HEK293 (cell line): Measurements from ENCODE around the gene PGBD1.

Source experiments
- GLIS2 ChIP-seq: fragments of 450-650 bp; formaldehyde crosslinking; IDR thresholded peaks from 2 replicates; pipeline ENCODE4 v1.5.1; 2016; ENCODE audit warnings: missing biosample characterization, missing genetic modification characterization
- IKZF3 ChIP-seq: fragments of 450-650 bp; IDR thresholded peaks from 2 replicates; pipeline ENCODE4 v1.5.0; 2018; ENCODE audit warnings: missing biosample characterization, mild to moderate bottlenecking, missing genetic modification characterization, moderate library complexity
- INSM2 ChIP-seq: fragments of 450-650 bp; formaldehyde crosslinking; IDR thresholded peaks from 2 replicates; pipeline ENCODE4 v1.5.1; 2016; ENCODE audit warnings: missing biosample characterization, missing genetic modification characterization
- PRDM10 ChIP-seq: fragments of 450-650 bp; formaldehyde crosslinking; IDR thresholded peaks from 2 replicates; pipeline ENCODE4 v1.5.1; 2016; ENCODE audit warnings: missing biosample characterization, missing genetic modification characterization
- RBAK ChIP-seq: fragments of 450-650 bp; formaldehyde crosslinking; IDR thresholded peaks from 2 replicates; pipeline ENCODE4 v1.5.1; 2016; ENCODE audit warnings: missing biosample characterization, missing genetic modification characterization
- SP3 ChIP-seq: fragments of 450-650 bp; formaldehyde crosslinking; IDR thresholded peaks from 2 replicates; pipeline ENCODE4 v1.5.1; 2016; ENCODE audit warnings: missing biosample characterization, missing genetic modification characterization
- SP7 ChIP-seq: fragments of 450-650 bp; formaldehyde crosslinking; IDR thresholded peaks from 2 replicates; pipeline ENCODE4 v1.5.1; 2016; ENCODE audit warnings: missing biosample characterization, missing genetic modification characterization
- ZBTB10 ChIP-seq: fragments of 450-650 bp; formaldehyde crosslinking; IDR thresholded peaks from 2 replicates; pipeline ENCODE4 v1.5.1; 2016; ENCODE audit warnings: missing biosample characterization, missing genetic modification characterization
- ZBTB11 ChIP-seq: fragments of 450-650 bp; formaldehyde crosslinking; conservative IDR thresholded peaks from 2 replicates; pipeline ENCODE4 v1.5.1; 2016; ENCODE audit warnings: low read depth, missing biosample characterization, missing genetic modification characterization
- ZBTB20 ChIP-seq: fragments of 450-650 bp; formaldehyde crosslinking; IDR thresholded peaks from 2 replicates; pipeline ENCODE4 v1.5.1; 2016; ENCODE audit warnings: missing biosample characterization, missing genetic modification characterization
- ZBTB6 ChIP-seq: fragments of 450-650 bp; formaldehyde crosslinking; IDR thresholded peaks from 2 replicates; pipeline ENCODE4 v1.5.1; 2017; ENCODE audit warnings: missing biosample characterization, missing genetic modification characterization
- ZFHX2 ChIP-seq: fragments of 450-650 bp; formaldehyde crosslinking; conservative IDR thresholded peaks from 2 replicates; pipeline ENCODE4 v1.5.1; 2016; ENCODE audit warnings: missing biosample characterization, missing genetic modification characterization
- ZFP3 ChIP-seq: fragments of 450-650 bp; formaldehyde crosslinking; IDR thresholded peaks from 2 replicates; pipeline ENCODE4 v1.5.1; 2016; ENCODE audit warnings: low read depth, missing biosample characterization, missing genetic modification characterization
- ZNF501 ChIP-seq: fragments of 450-650 bp; formaldehyde crosslinking; IDR thresholded peaks from 2 replicates; pipeline ENCODE4 v1.5.1; 2016; ENCODE audit warnings: missing biosample characterization, missing genetic modification characterization
- ZNF571 ChIP-seq: fragments of 450-650 bp; formaldehyde crosslinking; IDR thresholded peaks from 2 replicates; pipeline ENCODE4 v1.5.0; 2017; ENCODE audit warnings: missing biosample characterization, missing genetic modification characterization
- ZNF580 ChIP-seq: fragments of 450-650 bp; formaldehyde crosslinking; IDR thresholded peaks from 2 replicates; pipeline ENCODE4 v1.5.1; 2016; ENCODE audit warnings: missing biosample characterization, missing genetic modification characterization
- ZNF624 ChIP-seq: fragments of 450-650 bp; formaldehyde crosslinking; IDR thresholded peaks from 2 replicates; pipeline ENCODE4 v1.5.1; 2017; ENCODE audit warnings: missing biosample characterization, missing genetic modification characterization
- ZNF639 ChIP-seq: fragments of 450-650 bp; formaldehyde crosslinking; IDR thresholded peaks from 2 replicates; pipeline ENCODE4 v1.5.1; 2016; ENCODE audit warnings: missing biosample characterization, missing genetic modification characterization
- ZNF658 ChIP-seq: fragments of 450-650 bp; formaldehyde crosslinking; IDR thresholded peaks from 2 replicates; pipeline ENCODE4; 2016; ENCODE audit warnings: missing biosample characterization, missing genetic modification characterization
- ZNF704 ChIP-seq: fragments of 450-650 bp; formaldehyde crosslinking; IDR thresholded peaks from 2 replicates; pipeline ENCODE4 v1.5.1; 2016; ENCODE audit warnings: missing biosample characterization, missing genetic modification characterization
- ZNF76 ChIP-seq: fragments of 450-650 bp; formaldehyde crosslinking; IDR thresholded peaks from 2 replicates; pipeline ENCODE4; 2016; ENCODE audit warnings: low read depth, missing biosample characterization, missing genetic modification characterization, borderline replicate concordance
- ZNF843 ChIP-seq: fragments of 450-650 bp; formaldehyde crosslinking; IDR thresholded peaks from 2 replicates; pipeline ENCODE4 v1.5.1; 2016; ENCODE audit warnings: missing biosample characterization, missing genetic modification characterization

The PGBD1 gene

GRCh38 chr6:28252009-28252975 lies 29.1 kb upstream of the PGBD1 start, which contains the start of gene ZKSCAN4 (continued):
- TF ChIP-seq ZFP3 (no peak), SP3 (tag by site-specific recombination) (0 out of 2 replicates have a peak, but pooled peaks have one; percentile 38), ZNF501 (peak; percentile 82; the same call in 1 of the 2 replicates), PRDM10 (tag by site-specific recombination) (peak; percentile 86), SP7 (peak; percentile 71), ZNF843 (tag by site-specific recombination) (0 out of 2 replicates have a peak, but pooled peaks have one; percentile 28), ZNF571 (tag by site-specific recombination) (no peak), ZNF658 (tag by site-specific recombination) (no peak), ZBTB10 (tag by site-specific recombination) (peak; percentile 52; the same call in 1 of the 2 replicates), ZFHX2 (peak; percentile 50), ZBTB6 (tag by site-specific recombination) (0 out of 2 replicates have a peak, but pooled peaks have one; percentile 22), RBAK (tag by site-specific recombination) (no peak), ZNF704 (tag by site-specific recombination) (no peak), ZNF76 (tag by site-specific recombination) (peak; percentile 73; the same call in 1 of the 2 replicates), GLIS2 (peak; percentile 25; the same call in 1 of the 2 replicates), ZNF580 (tag by site-specific recombination) (peak; percentile 87), ZNF624 (no peak), IKZF3 (tag by site-specific recombination) (peak; percentile 61; the same call in 1 of the 2 replicates), INSM2 (peak; percentile 24; the same call in 1 of the 2 replicates), ZBTB11 (tag by site-specific recombination) (peak; percentile 98), ZNF639 (tag by site-specific recombination) (peak; percentile 87), ZBTB20 (tag by site-specific recombination) (peak; percentile 74)
